Lung (tissue), 12 donors: Measurements from ENCODE around the gene PARD6G. TPM values are rescaled to one million over a fixed set of nuclear protein-coding genes. Genes with fewer than 3 reads are reported as not detected.

Source experiments
- ATAC-seq: fragments of 200-7000 bp; cut with Tn5 transposase; one replicate; pipeline ENCODE4 v1.9.1; 2020; ENCODE audit warnings: moderate number of reproducible peaks; ENCODE audit not compliant: insufficient read depth, low FRiP score
- DNase-seq, 3 donors: peaks; one replicate each; pipeline ENCODE4 v3.0.0-alpha.2; 2013 to 2017
- H3K27ac ChIP-seq, 2 donors: one replicate each; pipeline ENCODE4 v1.5.1; 2013; ENCODE audit warnings: mild to moderate bottlenecking in 2 of 2, moderate library complexity in 2 of 2, control low read depth in 1 of 2, inconsistent platforms in 1 of 2, low read depth in 1 of 2, low read length in 1 of 2
- H3K27me3 ChIP-seq, 3 donors: one replicate each; pipeline ENCODE4 v1.5.1; 2013; ENCODE audit warnings: low read length in 2 of 3; ENCODE audit not compliant: control insufficient read depth in 3 of 3, insufficient read depth in 3 of 3
- H3K36me3 ChIP-seq, 4 donors: one replicate each; pipeline ENCODE4 v1.5.1; 2013; ENCODE audit warnings: low read length in 4 of 4, mild to moderate bottlenecking in 1 of 4, moderate library complexity in 1 of 4; ENCODE audit not compliant: control insufficient read depth in 4 of 4, insufficient read depth in 4 of 4
- H3K4me1 ChIP-seq, 5 donors: one replicate each; pipeline ENCODE4 v1.5.1; 2013; ENCODE audit warnings: low read length in 5 of 5, mild to moderate bottlenecking in 2 of 5, moderate library complexity in 1 of 5; ENCODE audit not compliant: control insufficient read depth in 5 of 5, insufficient read depth in 5 of 5
- H3K4me3 ChIP-seq: one replicate; pipeline ENCODE4 v1.5.1; 2013; ENCODE audit warnings: mild to moderate bottlenecking, control low read depth, moderate library complexity
- H3K9ac ChIP-seq, 2 donors: one replicate each; pipeline ENCODE4 v1.5.1; 2013; ENCODE audit warnings: low read length in 2 of 2, control low read depth in 1 of 2; ENCODE audit not compliant: insufficient read depth in 1 of 2
- H3K9me3 ChIP-seq, 4 donors: one replicate each; pipeline ENCODE4 v1.5.1; 2013; ENCODE audit warnings: low read length in 3 of 4, mild to moderate bottlenecking in 1 of 4, moderate library complexity in 1 of 4; ENCODE audit not compliant: control insufficient read depth in 4 of 4, insufficient read depth in 3 of 4
- CTCF ChIP-seq: IDR thresholded peaks from 2 replicates; pipeline ENCODE4 v1.5.1; 2012; ENCODE audit warnings: mild to moderate bottlenecking; ENCODE audit errors: control extremely low read depth, extremely low read depth
- WGBS, 2 donors: extraction: QIAGEN DNeasy Blood & Tissue Kit; methylation state at CpG; one replicate each; pipeline ENCODE4 v1.1.7; 2013; 5-methylcytosine and 5-hydroxymethylcytosine counted together
- polyA plus RNA-seq, 2 donors: library from polyadenylated mRNA; stranded (reverse); fragments of 200-250 nt; gene quantifications; one replicate each; pipeline ENCODE4 v1.2.1, GENCODE V29; 2013
- total RNA-seq, 2 donors: library from RNA; depleted of rRNA in 1 of 2; stranded (reverse); fragments of >200 nt in 1 of 2; gene quantifications; one replicate each; pipeline ENCODE4 v1.2.1, GENCODE V29; 2014 to 2021
- donor health status: control.
- donor health status: control.
- donor health status: Bipolar disorder and iron deficiency.
- donor health status: healthy.
- donor health status: DM: yes; HTN: yes; CAD: no.

PARD6G gene
- total and polyA plus RNA-seq, 4 donors, result 1.8 to 9.8 (median 3.1) TPM

- no peaks in the 10 kb centered on the region for H3K9me3 ChIP-seq
- H3K4me1 ChIP-seq, result peaks cover 0 to 3% (median 0%) of the 10 kb centered on the region in 5 donors
- 94 to 95% methylated on average over 10 of the region's 10 CpGs for WGBS, 2 donors
- H3K9ac ChIP-seq, result no peak overlapping the region
- ATAC-seq (no peak), DNase-seq (no peak)
- H3K4me3 ChIP-seq, result no peak overlapping the region
- no peaks in the 10 kb centered on the region for H3K36me3 ChIP-seq
- no peak overlapping the region for H3K27ac ChIP-seq
- no peak for TF ChIP-seq CTCF
- no peaks in the 10 kb centered on the region for H3K27me3 ChIP-seq
Measured at GRCh38 chr18:80218341-80219227, 28.7 kb downstream of the PARD6G start.

- no peaks in the 10 kb centered on the region for H3K36me3 ChIP-seq
- 84 to 89% methylated on average over 2 of the region's 2 CpGs for WGBS, 2 donors
- no peak overlapping the region for H3K27ac ChIP-seq
- no peak for TF ChIP-seq CTCF
- H3K9ac ChIP-seq, result no peak overlapping the region
- H3K4me1 ChIP-seq, result peaks cover 0 to 15% (median 7%) of the 10 kb centered on the region in 5 donors
- ATAC-seq (no peak), DNase-seq (no peak)
- H3K9me3 ChIP-seq, result no peaks in the 10 kb centered on the region
- no peak overlapping the region for H3K4me3 ChIP-seq
- no peaks in the 10 kb centered on the region for H3K27me3 ChIP-seq
Measured at GRCh38 chr18:80213182-80213581, 34.1 kb downstream of the PARD6G start.

- TF ChIP-seq CTCF, result no peak
- H3K4me3 ChIP-seq, result no peak overlapping the region
- H3K9ac ChIP-seq, result no peak overlapping the region
- WGBS, 2 donors, result 26 to 46% methylated on average over 6 of the region's 6 CpGs
- no peaks in the 10 kb centered on the region for H3K36me3 ChIP-seq
- H3K27ac ChIP-seq, result no peak overlapping the region
- peaks cover 0 to 22% (median 7%) of the 10 kb centered on the region in 5 donors for H3K4me1 ChIP-seq
- ATAC-seq (no peak), DNase-seq (peak; percentile 62 to 79 (median 77))
- no peaks in the 10 kb centered on the region for H3K27me3 ChIP-seq
- no peaks in the 10 kb centered on the region for H3K9me3 ChIP-seq
Measured at GRCh38 chr18:80210312-80211083, 36.8 kb downstream of the PARD6G start.
